Activated T-cell treated with anti-CD3 and anti-CD28 coated beads, Interleukin-2, amount 50 U/mL, for 4 hours (primary cell): ENCODE measurements around the gene ONECUT1. TPM values are rescaled to one million over a fixed set of nuclear protein-coding genes. Genes with fewer than 3 reads are reported as not detected.

Experiments
- ATAC-seq, 2 donors: fragments of 200-7000 bp; cut with Tn5 transposase; one replicate each; pipeline ENCODE4 v1.10.0; 2021
- DNase-seq: peaks from one replicate; pipeline ENCODE4 v3.0.0-alpha.2; 2020
- H3K27me3 Mint-ChIP-seq: one replicate; pipeline ENCODE4 v1.8.0; 2021; ENCODE audit warnings: low read depth, mixed read lengths
- H3K36me3 Mint-ChIP-seq: one replicate; pipeline ENCODE4 v1.8.0; 2022; ENCODE audit warnings: mixed read lengths; ENCODE audit not compliant: insufficient read depth
- H3K4me1 Mint-ChIP-seq: one replicate; pipeline ENCODE4 v1.8.0; 2021; ENCODE audit warnings: low read depth, mixed read lengths
- H3K4me3 Mint-ChIP-seq: one replicate; pipeline ENCODE4 v1.8.0; 2021; ENCODE audit warnings: mild to moderate bottlenecking, moderate library complexity, mixed read lengths
- H3K9me3 Mint-ChIP-seq: one replicate; pipeline ENCODE4 v1.8.0; 2021; ENCODE audit warnings: mixed read lengths
- total RNA-seq, 3 donors: library from RNA; stranded (reverse); gene quantifications; one replicate each; pipeline ENCODE4 v1.2.1, GENCODE V29; 2021

ONECUT1 gene
- total RNA-seq, 3 donors from 2014 or later: 0.25 TPM; not detected in 2

DNA sequence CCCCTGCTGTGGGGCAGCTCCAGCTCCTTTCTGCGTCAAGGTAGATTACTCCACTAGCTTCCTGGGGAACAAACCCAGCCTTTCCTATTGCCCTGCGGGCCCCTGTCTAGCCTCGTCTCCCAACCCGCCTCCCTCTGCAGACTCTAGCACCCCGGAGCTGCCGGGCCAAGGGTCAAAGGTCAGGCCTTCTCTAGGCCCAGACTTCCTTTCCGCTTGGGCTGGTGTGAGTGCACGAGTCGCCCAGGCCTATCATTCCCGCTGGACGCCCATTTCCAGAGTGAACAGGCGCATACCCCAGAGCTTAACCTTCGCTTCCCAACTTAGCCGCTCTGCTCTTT lies 11.6 kb upstream of the ONECUT1 start:
- Mint-ChIP-seq H3K9me3 (peaks cover 3% of the 10 kb centered on the region), H3K4me3 (no peak overlapping the region), H3K4me1 (peaks cover 24% of the 10 kb centered on the region), H3K36me3 (no peaks in the 10 kb centered on the region), H3K27me3 (peaks cover 85% of the 10 kb centered on the region)
- DNase-seq (no peak), ATAC-seq (no peak)

GRCh38 chr15:52800828-52801747 lies 11.0 kb upstream of the ONECUT1 start:
- Mint-ChIP-seq H3K27me3 (peaks cover 86% of the 10 kb centered on the region), H3K4me3 (no peak overlapping the region), H3K36me3 (no peaks in the 10 kb centered on the region), H3K9me3 (peaks cover 3% of the 10 kb centered on the region), H3K4me1 (peaks cover 22% of the 10 kb centered on the region)
- DNase-seq (no peak), ATAC-seq (no peak)

GRCh38 chr15:52799145-52799811 lies 9.1 kb upstream of the ONECUT1 start:
- H3K27me3 Mint-ChIP-seq: peaks cover 94% of the 10 kb centered on the region
- peaks cover 3% of the 10 kb centered on the region for H3K9me3 Mint-ChIP-seq
- no peak for ATAC-seq
- H3K4me1 Mint-ChIP-seq: peaks cover 20% of the 10 kb centered on the region
- no peaks in the 10 kb centered on the region for H3K36me3 Mint-ChIP-seq
- H3K4me3 Mint-ChIP-seq: no peak overlapping the region
- DNase-seq: no peak

GRCh38 chr15:52798529-52799101 lies 8.5 kb upstream of the ONECUT1 start:
- peaks cover 16% of the 10 kb centered on the region for H3K4me1 Mint-ChIP-seq
- H3K9me3 Mint-ChIP-seq: peaks cover 3% of the 10 kb centered on the region
- no peak for ATAC-seq
- H3K4me3 Mint-ChIP-seq: no peak overlapping the region
- no peak for DNase-seq
- peaks cover 96% of the 10 kb centered on the region for H3K27me3 Mint-ChIP-seq
- no peaks in the 10 kb centered on the region for H3K36me3 Mint-ChIP-seq

- no peak for DNase-seq
- Mint-ChIP-seq H3K27me3 (peaks cover 96% of the 10 kb centered on the region), H3K4me1 (peaks cover 11% of the 10 kb centered on the region), H3K4me3 (no peak overlapping the region), H3K9me3 (peaks cover 3% of the 10 kb centered on the region), H3K36me3 (no peaks in the 10 kb centered on the region)
- no peak for ATAC-seq
Measured at GRCh38 chr15:52797625-52798501, 7.7 kb upstream of the ONECUT1 start.

DNA sequence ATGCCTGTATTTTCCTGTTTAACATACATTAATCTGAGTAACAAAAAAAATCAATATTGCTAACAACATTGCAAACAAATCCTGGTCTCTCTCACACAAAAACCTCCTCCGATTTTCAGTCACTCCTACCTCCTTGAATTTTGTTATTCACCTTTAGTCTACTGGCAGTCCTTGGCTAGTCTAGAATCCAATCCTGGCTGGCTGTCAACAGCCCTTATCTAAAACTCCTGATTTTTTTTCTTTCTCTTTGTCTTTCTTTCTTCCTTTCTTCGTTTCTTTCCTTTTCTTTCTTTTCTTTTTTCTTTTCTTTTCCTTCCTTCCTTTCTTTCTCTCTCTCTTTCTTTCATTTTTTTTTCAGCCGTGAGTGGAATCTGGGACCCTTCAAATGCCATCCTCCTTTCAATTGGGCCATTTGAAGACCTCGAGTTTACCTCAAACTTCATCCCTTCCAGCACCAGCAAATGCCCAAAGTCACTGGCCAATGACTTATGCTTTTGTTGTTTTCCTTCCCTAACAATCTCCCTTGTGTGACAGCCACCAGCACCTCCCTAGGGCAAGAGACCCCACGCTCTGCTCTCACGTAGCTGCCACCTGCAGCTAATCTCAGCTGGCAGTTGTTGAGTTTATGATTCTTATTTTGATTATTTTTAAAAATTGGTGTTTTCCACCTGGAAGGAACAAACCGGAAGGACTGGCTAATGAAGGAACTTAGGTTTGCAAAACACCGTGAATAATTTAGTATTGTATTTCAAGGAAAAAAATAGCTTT lies 6.8 kb upstream of the ONECUT1 start:
- Mint-ChIP-seq H3K27me3 (peaks cover 96% of the 10 kb centered on the region), H3K9me3 (peaks cover 3% of the 10 kb centered on the region), H3K4me3 (no peak overlapping the region), H3K4me1 (peaks cover 11% of the 10 kb centered on the region), H3K36me3 (no peaks in the 10 kb centered on the region)
- ATAC-seq (no peak), DNase-seq (no peak)

GRCh38 chr15:52796228-52796521 lies 6.0 kb upstream of the ONECUT1 start:
- ATAC-seq: no peak
- H3K27me3 Mint-ChIP-seq: peaks cover 93% of the 10 kb centered on the region
- H3K9me3 Mint-ChIP-seq: peaks cover 3% of the 10 kb centered on the region
- H3K36me3 Mint-ChIP-seq: no peaks in the 10 kb centered on the region
- no peak overlapping the region for H3K4me3 Mint-ChIP-seq
- no peak for DNase-seq
- peaks cover 11% of the 10 kb centered on the region for H3K4me1 Mint-ChIP-seq

DNA sequence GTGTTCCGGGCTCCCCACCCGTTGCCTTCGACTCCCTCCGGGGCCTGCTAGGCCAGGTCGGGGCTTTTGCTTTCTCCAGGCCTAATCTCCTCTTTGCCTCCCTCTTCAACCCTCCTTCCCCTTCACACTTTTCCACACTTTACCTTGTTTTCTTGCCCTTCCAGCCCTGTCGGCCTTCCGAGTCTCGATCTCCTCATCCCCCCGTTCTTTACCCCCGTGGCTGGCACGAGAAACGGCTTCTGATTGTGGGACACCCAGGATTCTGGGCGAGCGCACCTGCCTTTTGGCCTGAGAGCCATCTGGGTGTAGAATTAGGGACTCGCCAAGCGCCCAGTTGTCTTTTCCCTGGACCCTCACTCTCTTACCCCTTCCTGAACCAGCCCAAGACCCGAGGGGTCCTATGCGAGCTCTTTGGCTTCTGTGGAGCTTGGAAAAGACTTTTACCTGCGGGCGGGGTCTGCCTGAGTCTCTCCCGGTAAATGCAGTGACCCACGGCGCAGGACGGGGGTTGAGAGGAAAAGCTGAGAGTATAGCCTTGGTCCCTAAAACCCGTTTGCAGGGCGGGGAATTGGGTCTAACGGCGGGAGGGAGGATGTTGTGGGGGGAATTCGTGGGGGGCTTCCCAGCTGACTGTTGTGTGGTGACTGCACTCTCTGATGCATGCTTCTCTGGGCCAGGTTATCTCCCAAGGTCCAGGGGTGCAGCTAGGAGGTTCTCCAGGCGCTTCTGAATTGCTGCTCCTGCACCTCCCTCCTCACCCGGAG lies 5.5 kb upstream of the ONECUT1 start:
- DNase-seq (no peak), ATAC-seq (no peak)
- peaks cover 11% of the 10 kb centered on the region for H3K4me1 Mint-ChIP-seq
- no peak overlapping the region for H3K4me3 Mint-ChIP-seq
- H3K9me3 Mint-ChIP-seq: peaks cover 3% of the 10 kb centered on the region
- H3K27me3 Mint-ChIP-seq: peaks cover 90% of the 10 kb centered on the region
- H3K36me3 Mint-ChIP-seq: no peaks in the 10 kb centered on the region

GRCh38 chr15:52794665-52795463 lies 4.7 kb upstream of the ONECUT1 start:
- ATAC-seq: no peak
- no peak for DNase-seq
- no peak overlapping the region for H3K4me3 Mint-ChIP-seq
- peaks cover 12% of the 10 kb centered on the region for H3K4me1 Mint-ChIP-seq
- peaks cover 83% of the 10 kb centered on the region for H3K27me3 Mint-ChIP-seq
- H3K36me3 Mint-ChIP-seq: no peaks in the 10 kb centered on the region
- peaks cover 3% of the 10 kb centered on the region for H3K9me3 Mint-ChIP-seq

DNA sequence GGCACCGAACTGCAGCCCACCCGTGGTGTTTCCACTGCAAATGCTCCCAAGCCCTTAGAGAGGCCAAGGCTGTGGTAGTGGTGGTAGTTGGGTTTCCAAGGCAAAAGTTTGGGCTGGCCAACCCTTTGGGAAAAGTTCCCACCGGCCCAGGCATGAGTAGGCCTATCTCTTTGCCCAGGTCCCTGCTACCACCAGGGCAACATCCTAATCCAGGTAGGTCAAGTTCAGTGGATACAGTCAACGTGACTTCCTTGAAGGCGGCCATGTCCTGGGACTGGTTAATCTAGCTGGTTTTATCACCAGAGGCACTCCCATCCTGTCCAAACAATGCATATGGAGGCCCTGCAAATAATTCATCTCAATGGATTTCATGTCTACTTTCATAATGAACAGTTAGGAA lies 1.6 kb upstream of the ONECUT1 start:
- DNase-seq: no peak
- no peaks in the 10 kb centered on the region for H3K9me3 Mint-ChIP-seq
- H3K4me3 Mint-ChIP-seq: no peak overlapping the region
- ATAC-seq: no peak
- peaks cover 28% of the 10 kb centered on the region for H3K4me1 Mint-ChIP-seq
- peaks cover 82% of the 10 kb centered on the region for H3K27me3 Mint-ChIP-seq
- H3K36me3 Mint-ChIP-seq: no peaks in the 10 kb centered on the region

GRCh38 chr15:52790941-52791751 lies 1.0 kb upstream of the ONECUT1 start:
- peaks cover 81% of the 10 kb centered on the region for H3K27me3 Mint-ChIP-seq
- peak overlapping the region; percentile 64 for H3K4me3 Mint-ChIP-seq
- ATAC-seq (peak in 1 of 2 donors; percentile 27), DNase-seq (no peak)
- no peaks in the 10 kb centered on the region for H3K9me3 Mint-ChIP-seq
- no peaks in the 10 kb centered on the region for H3K36me3 Mint-ChIP-seq
- peaks cover 26% of the 10 kb centered on the region for H3K4me1 Mint-ChIP-seq
